ENCODE measurements around the gene GAPVD1.

Gene GAPVD1

GRCh38 chr9:125409217-125409636 lies 147.6 kb downstream of the GAPVD1 start:
- no peak for ATAC-seq
- Mint-ChIP-seq H3K4me1 (peaks cover 12% of the 10 kb centered on the region), H3K27ac (peak overlapping the region; percentile 8), H3K27me3 (peaks cover 32% of the 10 kb centered on the region), H3K4me3 (peak overlapping the region; percentile 61), H3K36me3 (ENCODE audit: low read depth) (no peaks in the 10 kb centered on the region), H3K9me3 (no peaks in the 10 kb centered on the region)
- no peak for DNase-seq

GRCh38 chr9:125409637-125410521 lies 148.3 kb downstream of the GAPVD1 start:
- peak; percentile 53 for ATAC-seq
- Mint-ChIP-seq H3K4me3 (peak overlapping the region; percentile 59), H3K27ac (peak overlapping the region; percentile 78)

GRCh38 chr9:125410522-125410894 lies 148.9 kb downstream of the GAPVD1 start:
- ATAC-seq (no peak), DNase-seq (no peak)
- peaks cover 12% of the 10 kb centered on the region for H3K4me1 Mint-ChIP-seq
- no peak overlapping the region for H3K27ac Mint-ChIP-seq
- no peaks in the 10 kb centered on the region for H3K36me3 Mint-ChIP-seq (ENCODE audit: low read depth)
- H3K9me3 Mint-ChIP-seq = no peaks in the 10 kb centered on the region
- H3K27me3 Mint-ChIP-seq = peaks cover 32% of the 10 kb centered on the region
- H3K4me3 Mint-ChIP-seq = peak overlapping the region; percentile 59

More at GRCh38 chr9:125409637-125410521, 148.3 kb downstream of the GAPVD1 start:
- DNase-seq = peak; percentile 48
- Mint-ChIP-seq H3K27me3 (peaks cover 32% of the 10 kb centered on the region), H3K36me3 (ENCODE audit: low read depth) (no peaks in the 10 kb centered on the region), H3K4me1 (peaks cover 12% of the 10 kb centered on the region), H3K9me3 (no peaks in the 10 kb centered on the region)

- Mint-ChIP-seq H3K36me3 (ENCODE audit: low read depth) (no peaks in the 10 kb centered on the region), H3K27ac (no peak overlapping the region), H3K4me1 (peaks cover 12% of the 10 kb centered on the region), H3K9me3 (no peaks in the 10 kb centered on the region), H3K27me3 (peaks cover 27% of the 10 kb centered on the region), H3K4me3 (no peak overlapping the region)
- ATAC-seq (no peak), DNase-seq (no peak)
These were observed 149.6 kb downstream of the GAPVD1 start for GRCh38 chr9:125411171-125411756.

- Mint-ChIP-seq H3K36me3 (ENCODE audit: low read depth) (no peaks in the 10 kb centered on the region), H3K9me3 (no peaks in the 10 kb centered on the region), H3K27ac (no peak overlapping the region), H3K4me1 (peaks cover 12% of the 10 kb centered on the region), H3K4me3 (no peak overlapping the region), H3K27me3 (peaks cover 18% of the 10 kb centered on the region)
- no peak for DNase-seq
- ATAC-seq = no peak
These were observed 150.5 kb downstream of the GAPVD1 start for GRCh38 chr9:125412166-125412565.

GRCh38 chr9:125413579-125413978 lies 152.0 kb downstream of the GAPVD1 start:
- Mint-ChIP-seq H3K4me1 (peaks cover 8% of the 10 kb centered on the region), H3K27ac (no peak overlapping the region), H3K27me3 (peaks cover 14% of the 10 kb centered on the region), H3K36me3 (ENCODE audit: low read depth) (no peaks in the 10 kb centered on the region), H3K4me3 (no peak overlapping the region), H3K9me3 (no peaks in the 10 kb centered on the region)
- DNase-seq = no peak
- no peak for ATAC-seq

GRCh38 chr9:125415583-125416460 lies 154.2 kb downstream of the GAPVD1 start:
- Mint-ChIP-seq H3K27me3 (no peaks in the 10 kb centered on the region), H3K4me1 (no peaks in the 10 kb centered on the region), H3K9me3 (no peaks in the 10 kb centered on the region), H3K4me3 (no peak overlapping the region), H3K36me3 (ENCODE audit: low read depth) (no peaks in the 10 kb centered on the region), H3K27ac (no peak overlapping the region)
- DNase-seq = no peak
- ATAC-seq = no peak

GRCh38 chr9:125416517-125416916 lies 154.9 kb downstream of the GAPVD1 start:
- H3K9me3 Mint-ChIP-seq = no peaks in the 10 kb centered on the region
- no peaks in the 10 kb centered on the region for H3K27me3 Mint-ChIP-seq

More at GRCh38 chr9:125416517-125416916, 154.9 kb downstream of the GAPVD1 start:
- H3K36me3 Mint-ChIP-seq (ENCODE audit: low read depth) = no peaks in the 10 kb centered on the region
- no peak overlapping the region for H3K27ac Mint-ChIP-seq
- no peaks in the 10 kb centered on the region for H3K4me1 Mint-ChIP-seq
- DNase-seq = no peak
- no peak overlapping the region for H3K4me3 Mint-ChIP-seq
- no peak for ATAC-seq

Measured in activated naive CD8-positive, alpha-beta T cell treated with anti-CD3 and anti-CD28 coated beads, Interleukin-2, amount 50 U/mL, for 24 hours (primary cell).